ENCODE measurements around the gene DNAAF3.

The DNAAF3 gene

DNA sequence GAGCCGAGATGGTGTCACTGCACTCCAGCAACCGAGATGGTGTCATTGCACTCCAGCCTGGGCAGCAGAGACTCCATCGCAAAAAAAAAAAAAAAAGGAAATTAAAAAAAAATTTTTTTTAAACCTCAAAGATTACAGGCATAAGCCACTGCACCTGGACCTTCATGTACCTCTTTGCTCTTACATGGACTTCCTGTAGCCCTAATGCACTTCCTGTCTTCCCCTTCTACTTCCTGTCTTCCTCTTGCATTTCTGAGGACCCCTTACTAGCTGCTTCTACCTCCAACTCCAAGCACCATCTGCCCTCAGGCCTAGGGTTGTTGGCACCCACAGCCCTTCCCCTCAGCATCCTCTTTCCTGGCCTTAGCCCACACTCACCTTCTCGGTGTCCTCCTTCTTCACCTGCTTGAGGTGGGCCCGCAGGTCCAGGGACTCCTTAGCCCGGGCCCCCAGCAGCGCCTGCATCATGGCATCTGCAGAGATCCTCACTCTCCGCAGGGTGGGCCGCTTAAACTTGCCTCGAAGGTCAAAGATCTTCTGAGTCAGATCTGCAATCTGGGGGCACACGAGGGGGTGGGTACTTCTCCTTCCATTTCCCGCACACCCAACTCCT is 12.7 kb downstream of the DNAAF3 start:
- DNase-seq (ENCODE audit: low read depth) = no peak

DNA sequence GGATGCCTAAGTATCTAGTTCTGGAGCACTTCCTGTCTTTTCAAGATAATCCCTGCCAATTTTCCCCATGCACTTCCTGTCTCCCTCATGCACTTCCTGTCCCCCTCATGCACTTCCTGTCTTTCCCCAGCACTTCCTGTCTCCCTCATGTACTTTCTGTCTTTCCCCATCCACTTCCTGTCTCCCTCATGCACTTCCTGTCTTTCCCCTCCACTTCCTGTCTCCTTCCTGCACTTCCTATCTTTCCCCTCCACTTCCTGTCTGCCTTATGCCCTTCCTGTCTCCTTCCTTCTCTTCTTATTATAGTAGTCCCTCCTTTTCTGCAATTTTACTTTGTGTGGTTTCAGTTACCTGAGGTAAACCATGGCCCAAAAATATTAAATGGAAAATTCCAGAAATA is 14.4 kb downstream of the DNAAF3 start:
- no peak for DNase-seq (ENCODE audit: low read depth)

DNA sequence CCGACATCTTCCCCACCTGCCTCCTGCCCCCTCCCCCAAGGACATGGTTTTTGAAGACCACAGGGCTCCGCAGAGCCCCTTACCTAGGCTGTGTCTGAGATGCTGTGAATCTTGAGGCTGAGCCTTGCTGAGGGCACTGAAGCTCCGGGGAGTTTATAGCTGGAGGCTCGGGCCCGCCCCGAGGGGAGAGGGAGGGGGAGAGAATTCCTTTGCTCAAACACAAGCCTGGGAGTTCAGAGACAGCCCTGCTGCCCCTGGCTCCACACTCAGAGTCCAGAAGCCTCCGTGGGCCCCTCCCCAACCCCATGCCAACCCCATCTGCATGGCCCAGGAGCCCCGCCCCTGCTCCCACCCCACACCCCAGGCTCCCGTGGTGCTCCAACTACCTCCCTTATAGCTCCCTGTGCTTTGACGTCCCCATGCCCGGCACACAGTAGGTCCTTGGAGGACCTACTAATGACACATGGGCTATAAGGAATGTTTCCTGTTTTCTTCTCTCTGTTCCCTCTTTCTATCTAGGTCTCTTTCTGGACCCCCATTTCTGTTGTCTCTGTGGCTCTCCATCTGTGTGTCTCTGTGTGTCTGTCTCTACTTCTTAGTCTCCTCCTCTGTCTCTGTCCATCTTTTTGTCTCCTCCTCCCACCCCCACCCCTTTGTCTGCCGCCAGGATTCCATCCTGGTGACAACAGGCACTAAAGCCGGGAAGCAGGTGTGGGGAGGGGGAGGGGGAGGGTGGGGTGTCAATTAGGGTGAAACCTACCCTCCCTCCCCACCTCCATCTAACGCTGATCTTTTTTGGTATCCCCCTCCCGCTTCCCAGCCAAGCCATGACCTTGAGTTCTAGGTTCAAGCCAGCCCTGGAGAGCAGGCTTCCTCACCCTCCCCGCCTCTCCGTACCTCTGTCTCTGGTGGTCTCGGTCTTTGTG is 17.1 kb downstream of the DNAAF3 start, which contains the start of gene TNNT1:
Gene TNNT1 (minus strand): TSS at position 129 of the 926 bp plus-strand sequence. CDS start 2,049 bp downstream, outside the sequence.
- no peak for DNase-seq (ENCODE audit: low read depth)

DNA sequence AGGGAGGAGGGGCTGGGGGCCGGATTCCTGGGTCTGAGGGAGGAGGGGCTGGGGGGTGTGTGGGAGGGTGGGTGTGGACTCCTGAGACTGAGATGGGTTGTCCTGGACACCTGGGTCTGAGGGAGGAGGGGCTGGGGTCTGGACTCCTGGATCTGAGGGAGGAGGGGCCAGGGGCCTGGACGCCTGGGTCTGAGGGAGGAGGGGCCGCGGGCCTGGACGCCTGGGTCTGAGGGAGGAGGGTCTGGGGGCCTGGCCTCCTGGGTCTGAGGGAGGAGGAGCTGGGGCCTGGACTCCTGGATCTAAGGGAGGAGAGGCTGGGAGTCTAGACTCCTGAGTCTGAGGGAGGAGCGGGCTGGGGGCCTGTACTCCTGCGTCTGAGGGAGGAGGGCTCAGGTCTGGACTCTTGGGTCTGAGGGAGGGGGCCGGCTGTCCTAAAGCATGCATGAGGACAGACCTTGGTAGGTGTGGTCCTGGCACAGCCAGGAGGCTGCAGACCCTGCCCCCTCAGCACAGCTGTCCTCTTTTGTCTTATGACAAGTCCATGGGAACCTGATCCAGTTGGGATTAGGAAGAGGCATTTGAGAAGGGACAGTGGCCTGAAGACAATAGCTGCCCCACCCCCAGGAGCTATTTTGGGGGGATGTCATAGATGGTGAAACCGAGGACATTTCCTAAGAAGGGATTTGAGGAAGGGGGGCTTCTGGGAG is 18.7 kb downstream of the DNAAF3 start:
- DNase-seq (ENCODE audit: low read depth) = no peak

GRCh38 chr19:55146705-55147273 is 19.6 kb downstream of the DNAAF3 start:
- DNase-seq (ENCODE audit: low read depth) = no peak

DNA sequence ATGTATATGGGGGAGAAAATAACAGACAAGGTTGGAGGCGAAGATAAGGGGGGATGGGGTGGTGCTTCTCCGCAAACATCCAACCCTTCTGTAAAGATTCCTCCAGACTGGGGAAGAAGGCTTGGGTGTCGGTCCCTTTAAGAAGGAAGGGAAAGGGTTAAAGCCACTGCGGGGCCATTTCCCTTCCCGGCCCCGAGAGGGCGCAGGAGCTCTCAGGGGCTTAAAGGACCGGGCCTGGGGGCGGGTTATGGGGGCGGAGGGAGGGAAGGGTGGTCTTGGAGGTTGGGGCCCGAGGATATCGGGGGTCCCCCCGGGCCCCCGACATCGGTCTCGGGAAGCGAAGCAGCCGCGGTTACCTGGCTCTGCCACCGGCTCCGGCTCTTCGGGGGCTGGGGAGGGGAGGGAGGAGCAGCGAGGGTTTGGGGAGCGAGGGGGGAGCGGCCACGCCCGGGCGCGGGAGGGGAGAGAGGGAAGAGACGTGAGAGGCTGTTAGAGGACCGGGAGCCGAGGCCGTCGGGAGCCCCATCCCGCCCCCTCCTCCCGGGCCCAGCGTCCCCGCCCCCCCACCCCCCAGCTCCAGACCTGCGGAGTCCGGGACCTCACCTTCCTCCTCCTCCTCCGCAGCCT is 20.2 kb downstream of the DNAAF3 start:
- DNase-seq (ENCODE audit: low read depth) = no peak

DNA sequence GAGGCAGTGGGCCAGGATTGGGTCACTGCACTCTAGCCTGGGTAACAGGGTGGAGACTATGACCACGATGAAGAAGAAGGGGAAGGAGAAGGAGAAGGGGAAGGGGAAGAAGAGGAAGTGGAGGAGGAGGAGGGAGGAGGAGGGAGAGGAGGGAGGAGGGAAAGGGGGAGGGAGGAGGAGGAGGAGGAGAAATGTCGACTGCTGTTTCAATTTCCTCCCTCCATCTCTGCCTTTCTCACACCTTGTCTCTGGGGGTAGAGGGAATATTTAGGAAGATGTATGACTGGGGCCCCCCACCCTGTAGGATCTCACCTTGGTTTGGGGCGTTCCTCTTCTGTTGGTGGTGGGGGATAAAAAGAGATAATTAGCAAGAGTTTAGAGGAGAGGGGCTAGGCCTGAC is 21.2 kb downstream of the DNAAF3 start:
- no peak for DNase-seq (ENCODE audit: low read depth)

- DNase-seq (ENCODE audit: low read depth) = no peak
These were observed 24.7 kb downstream of the DNAAF3 start for GRCh38 chr19:55141696-55142095.

DNA sequence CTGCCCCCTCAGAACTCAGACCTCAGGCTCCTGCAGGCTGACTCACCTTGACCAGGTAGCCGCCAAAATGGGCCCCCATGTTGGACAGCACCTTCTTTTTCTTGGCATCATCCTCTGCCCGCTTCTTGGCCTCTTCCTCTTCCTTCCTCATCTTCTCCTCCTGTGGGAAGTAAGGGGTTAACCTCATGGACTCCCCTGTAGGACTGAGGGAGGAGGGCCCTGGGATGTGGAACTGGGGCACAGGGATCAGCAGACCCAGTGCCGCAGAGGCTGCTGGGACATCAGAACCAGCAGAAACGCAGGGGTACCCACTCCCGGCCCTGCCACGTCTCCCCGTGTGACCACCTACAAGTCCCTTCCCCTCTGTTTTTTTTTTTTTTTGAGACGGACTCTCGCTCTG is 28.5 kb downstream of the DNAAF3 start:
- no peak for DNase-seq (ENCODE audit: low read depth)

DNA sequence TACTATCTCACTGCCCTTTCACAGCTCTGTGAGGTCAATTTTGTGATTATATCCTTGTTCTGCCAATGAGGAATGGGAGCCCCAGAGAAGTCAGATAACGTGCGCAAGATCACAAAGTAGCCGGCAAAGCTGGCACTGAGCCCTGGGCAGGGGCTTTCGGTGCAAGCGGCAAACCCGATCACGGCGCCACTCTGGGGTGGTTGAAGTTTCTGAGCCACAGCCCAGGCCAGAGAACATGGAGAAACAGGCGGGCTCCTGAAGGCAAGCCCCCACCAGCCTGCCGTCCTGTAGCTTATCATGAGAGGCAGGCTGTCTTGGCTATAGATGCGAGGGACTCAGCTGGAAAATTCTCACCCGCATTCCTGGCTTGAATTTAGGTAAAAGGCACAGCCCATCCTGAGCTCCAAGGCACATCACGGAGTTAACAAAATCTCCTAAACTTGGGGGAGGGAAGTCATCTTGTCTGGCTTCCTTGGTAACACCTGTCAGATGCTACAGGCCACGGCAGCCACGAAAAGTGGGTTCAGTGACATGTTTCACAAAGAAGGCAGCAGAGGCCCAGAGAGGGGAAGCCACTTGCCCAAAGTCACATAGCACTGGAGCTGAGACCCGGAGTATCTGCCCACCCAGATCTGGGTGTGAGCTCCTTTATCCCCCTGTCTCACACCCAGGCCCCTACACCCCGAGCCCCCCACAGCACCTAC is 29.9 kb downstream of the DNAAF3 start:
- no peak for DNase-seq (ENCODE audit: low read depth)

DNA sequence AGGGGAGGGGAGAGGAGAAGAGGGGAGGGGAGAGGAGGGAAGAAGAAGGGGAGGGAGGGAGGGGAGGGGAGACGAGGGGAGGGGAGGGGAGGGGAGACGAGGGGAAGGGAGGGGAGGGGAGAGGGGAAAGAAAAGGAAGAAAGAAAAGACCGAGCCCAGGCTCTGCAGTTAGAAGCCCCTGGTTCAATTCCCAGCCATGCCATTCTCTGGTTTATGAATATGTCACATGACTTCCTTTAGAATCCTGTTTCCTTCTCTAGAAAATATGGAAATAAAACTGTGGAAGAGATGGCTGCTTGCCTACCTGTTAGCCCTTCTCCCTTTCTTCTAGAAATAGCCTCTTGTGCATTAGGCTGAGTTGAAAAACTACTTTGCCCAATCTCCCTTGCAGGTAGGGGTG is 31.7 kb downstream of the DNAAF3 start:
- DNase-seq (ENCODE audit: low read depth) = no peak

GRCh38 chr19:55133639-55134444 is 32.6 kb downstream of the DNAAF3 start:
- no peak for DNase-seq (ENCODE audit: low read depth)

GRCh38 chr19:55132453-55133129 is 33.8 kb downstream of the DNAAF3 start:
- no peak for DNase-seq (ENCODE audit: low read depth)

- DNase-seq (ENCODE audit: low read depth) = no peak
These were observed 35.0 kb downstream of the DNAAF3 start for GRCh38 chr19:55131421-55131820.

- DNase-seq (ENCODE audit: low read depth) = no peak
These were observed 47.4 kb downstream of the DNAAF3 start for GRCh38 chr19:55119053-55119452.

DNA sequence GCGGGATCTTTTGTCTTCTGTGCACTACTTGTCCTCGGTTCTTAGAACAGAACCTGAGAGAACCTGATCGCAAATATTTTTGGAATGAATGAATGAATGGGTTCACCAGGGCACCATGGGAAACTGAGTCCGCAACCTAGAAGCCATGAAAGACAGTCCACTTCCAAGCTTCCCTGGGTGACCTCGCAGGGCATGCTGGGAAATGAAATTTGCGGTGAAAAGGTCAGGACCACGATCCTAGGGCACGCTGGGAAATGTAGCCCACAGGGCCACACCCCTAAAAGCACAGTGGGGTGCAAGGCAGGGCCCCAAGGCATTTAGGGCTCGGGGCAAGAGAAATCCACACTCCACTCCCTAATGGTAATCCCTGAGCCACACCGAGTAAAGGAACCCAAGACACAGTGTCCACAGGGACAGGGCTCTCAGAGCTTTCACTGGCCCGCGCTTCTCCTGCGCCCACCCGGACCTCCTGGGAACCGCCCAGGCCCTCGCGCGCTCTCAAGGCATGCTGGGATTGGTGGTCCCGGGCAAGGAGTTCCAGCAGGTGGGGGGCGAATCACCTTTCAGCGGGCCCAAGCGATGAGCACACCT is 47.9 kb downstream of the DNAAF3 start:
- DNase-seq (ENCODE audit: low read depth) = no peak

GRCh38 chr19:55117663-55118391 is 48.6 kb downstream of the DNAAF3 start:
- DNase-seq (ENCODE audit: low read depth) = peak; percentile 98

DNA sequence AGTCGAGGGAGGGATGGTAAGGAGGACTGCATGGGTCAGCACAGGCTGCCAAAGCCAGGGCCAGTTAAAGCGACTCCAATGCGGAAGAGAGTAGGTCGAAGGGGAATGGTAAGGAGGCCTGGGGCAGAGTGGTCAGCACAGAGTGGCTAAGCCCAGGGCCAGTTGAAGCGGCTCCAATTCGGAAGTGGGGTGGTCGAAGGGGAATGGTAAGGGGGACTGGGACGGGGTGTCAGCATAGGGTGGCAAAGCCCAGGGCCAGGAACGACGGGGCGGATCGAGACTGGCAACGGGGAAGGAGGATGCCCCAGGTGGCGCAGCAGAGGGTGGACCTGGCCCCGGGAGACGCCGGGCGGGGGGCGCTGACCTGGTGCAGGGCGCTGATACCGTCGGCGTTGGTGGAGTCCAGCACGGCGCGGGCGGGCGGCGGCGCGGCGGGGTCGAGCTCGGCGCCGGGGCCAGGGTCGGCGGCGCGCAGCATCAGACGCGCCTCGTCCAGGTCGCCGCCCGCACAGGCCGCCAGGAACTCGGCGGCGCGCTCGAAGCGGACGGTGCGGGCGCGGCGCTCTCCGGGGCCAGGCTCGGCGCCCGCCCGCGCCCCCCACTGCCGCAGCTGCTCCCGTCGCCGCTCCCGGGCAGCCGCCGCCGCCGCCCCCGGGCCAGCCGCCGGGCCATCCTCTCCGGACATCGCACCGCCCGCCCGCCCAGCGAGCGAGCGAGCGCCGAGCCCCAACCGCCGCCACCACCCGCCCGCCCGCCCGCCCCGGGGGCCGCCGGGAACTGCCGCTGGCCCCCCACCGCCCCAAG is 49.4 kb downstream of the DNAAF3 start, which contains the start of gene PPP1R12C:
Gene PPP1R12C (minus strand): TSS at position 779 of the 804 bp plus-strand sequence. CDS start 94 bp downstream, at position 685.
- no peak for DNase-seq (ENCODE audit: low read depth)
